ENCODE measurements around the gene FGF21.

FGF21 gene

DNA sequence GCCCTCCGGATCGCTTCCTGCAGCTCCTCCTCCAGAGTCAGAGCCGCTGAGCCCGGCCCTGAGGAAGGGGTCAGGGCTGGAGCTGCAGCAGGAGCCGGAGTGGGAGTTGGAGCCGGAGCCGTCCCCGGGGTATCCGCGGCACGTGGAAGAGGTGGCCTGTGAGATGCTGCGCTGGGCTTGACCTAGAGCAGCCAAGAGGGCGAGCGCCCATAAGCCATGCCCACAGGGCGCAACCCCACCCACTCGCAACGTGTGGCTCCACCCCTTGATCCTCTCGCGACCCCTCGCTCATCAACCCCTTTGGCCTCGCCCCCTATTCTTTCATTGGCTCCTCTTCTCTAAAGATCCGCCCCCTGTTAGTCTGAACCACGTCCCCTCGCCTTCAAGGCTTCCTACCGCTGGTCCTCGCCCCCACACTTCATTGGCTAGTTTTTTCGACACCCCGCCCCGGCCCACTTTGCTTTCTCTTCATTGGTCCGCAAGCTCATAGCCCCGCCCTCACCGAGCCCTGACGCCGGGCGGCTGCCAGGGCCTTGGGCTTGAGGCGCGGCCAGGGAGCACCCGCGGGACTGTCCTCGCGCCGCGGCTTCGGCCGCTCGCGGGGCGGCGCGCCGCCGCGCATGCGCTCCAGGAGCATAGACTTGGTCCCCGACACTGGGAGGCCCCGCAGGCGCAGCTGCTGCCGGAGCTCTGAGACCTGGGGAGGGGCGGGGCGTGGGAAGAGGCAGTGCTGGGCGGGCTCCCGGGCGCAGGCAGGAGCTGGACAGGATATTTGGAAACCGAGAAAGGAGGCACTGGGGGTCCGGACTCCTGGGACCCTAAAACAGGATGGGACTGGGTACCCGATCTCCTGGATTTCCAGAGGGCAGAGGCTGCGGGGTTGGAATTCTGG is 41.2 kb upstream of the FGF21 start:
- ChIA-PET CTCF (interaction anchor here (0.5 to 3.8 kb wide), 13 partner anchors 10 to 384 kb away, joined by 3 to 35 read pairs (median 4); partner anchors contain the start of genes CA11 and RUVBL2), POLR2A (interaction anchor here (0.5 to 2.4 kb wide), 15 partner anchors 9 to 114 kb away, joined by 3 to 15 read pairs (median 4); partner anchors contain the start of genes CA11, RPL18 and SPHK2)
- H3K9me3 ChIP-seq (ENCODE audit: control insufficient read depth, insufficient read depth, low read depth, low read length), result no peaks in the 10 kb centered on the region
- peak overlapping the region; percentile 67 for H3K4me3 ChIP-seq (ENCODE audit: low read depth, low read length)
- H3K4me1 ChIP-seq (ENCODE audit: control insufficient read depth, insufficient read depth, low read length), result peaks cover 13% of the 10 kb centered on the region
- H3K27ac ChIP-seq (ENCODE audit: extremely low read depth, low read depth, low read length), result peak overlapping the region; percentile 67
- H3K36me3 ChIP-seq (ENCODE audit: control insufficient read depth in 2 of 2, insufficient read depth in 1 of 2, low read length in 2 of 2), result no peaks in the 10 kb centered on the region; a peak in 1 of 3 replicates
- peak; percentile 74 for TF ChIP-seq ZBTB17 (tag by site-specific recombination; IDR thresholded peaks at IDR 0.05)
- no peak for TF ChIP-seq ZNF394 (tag by site-specific recombination; IDR thresholded peaks at IDR 0.05; ENCODE audit: borderline replicate concordance)
- TF ChIP-seq ZNF48 (tag by site-specific recombination; IDR thresholded peaks at IDR 0.05), result no peak
- no peak for TF ChIP-seq HOXD13 (CRISPR knock-in tag; IDR thresholded peaks at IDR 0.05; ENCODE audit: borderline replicate concordance)
- TF ChIP-seq ZNF302 (tag by site-specific recombination; IDR thresholded peaks at IDR 0.05; ENCODE audit: low read depth), result no peak
- no peak for TF ChIP-seq ZSCAN16 (tag by site-specific recombination; IDR thresholded peaks at IDR 0.05)
- no peak for TF ChIP-seq ZNF175 (tag by site-specific recombination; IDR thresholded peaks at IDR 0.05)
- TF ChIP-seq, protein P1, sequence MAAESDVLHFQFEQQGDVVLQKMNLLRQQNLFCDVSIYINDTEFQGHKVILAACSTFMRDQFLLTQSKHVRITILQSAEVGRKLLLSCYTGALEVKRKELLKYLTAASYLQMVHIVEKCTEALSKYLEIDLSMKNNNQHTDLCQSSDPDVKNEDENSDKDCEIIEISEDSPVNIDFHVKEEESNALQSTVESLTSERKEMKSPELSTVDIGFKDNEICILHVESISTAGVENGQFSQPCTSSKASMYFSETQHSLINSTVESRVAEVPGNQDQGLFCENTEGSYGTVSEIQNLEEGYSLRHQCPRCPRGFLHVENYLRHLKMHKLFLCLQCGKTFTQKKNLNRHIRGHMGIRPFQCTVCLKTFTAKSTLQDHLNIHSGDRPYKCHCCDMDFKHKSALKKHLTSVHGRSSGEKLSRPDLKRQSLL (tag by site-specific recombination; IDR thresholded peaks at IDR 0.05), result peak; percentile 90
- no peak for TF ChIP-seq SALL2 (tag by site-specific recombination; IDR thresholded peaks at IDR 0.05; ENCODE audit: borderline replicate concordance)
- no peak for TF ChIP-seq ZNF274 (IDR thresholded peaks at IDR 0.05; ENCODE audit: low read length)
- no peak for TF ChIP-seq ZNF274 (tag by site-specific recombination; IDR thresholded peaks at IDR 0.05; ENCODE audit: borderline replicate concordance)
- no peak for TF ChIP-seq ZNF473 (tag by site-specific recombination; IDR thresholded peaks at IDR 0.05)
- TF ChIP-seq ZBTB8A (tag by site-specific recombination; IDR thresholded peaks at IDR 0.05), result peak; percentile 98
- peak; percentile 6; the same call in 1 of the 2 replicates for TF ChIP-seq ZXDB (tag by site-specific recombination; IDR thresholded peaks at IDR 0.05)
- TF ChIP-seq ZFP41 (tag by site-specific recombination; IDR thresholded peaks at IDR 0.05; ENCODE audit: borderline replicate concordance), result no peak
- TF ChIP-seq ZNF223 (tag by site-specific recombination; IDR thresholded peaks at IDR 0.05), result no peak
- TF ChIP-seq, protein P2, sequence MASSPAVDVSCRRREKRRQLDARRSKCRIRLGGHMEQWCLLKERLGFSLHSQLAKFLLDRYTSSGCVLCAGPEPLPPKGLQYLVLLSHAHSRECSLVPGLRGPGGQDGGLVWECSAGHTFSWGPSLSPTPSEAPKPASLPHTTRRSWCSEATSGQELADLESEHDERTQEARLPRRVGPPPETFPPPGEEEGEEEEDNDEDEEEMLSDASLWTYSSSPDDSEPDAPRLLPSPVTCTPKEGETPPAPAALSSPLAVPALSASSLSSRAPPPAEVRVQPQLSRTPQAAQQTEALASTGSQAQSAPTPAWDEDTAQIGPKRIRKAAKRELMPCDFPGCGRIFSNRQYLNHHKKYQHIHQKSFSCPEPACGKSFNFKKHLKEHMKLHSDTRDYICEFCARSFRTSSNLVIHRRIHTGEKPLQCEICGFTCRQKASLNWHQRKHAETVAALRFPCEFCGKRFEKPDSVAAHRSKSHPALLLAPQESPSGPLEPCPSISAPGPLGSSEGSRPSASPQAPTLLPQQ (tag by site-specific recombination; IDR thresholded peaks at IDR 0.05), result 0 out of 2 replicates have a peak, but pooled peaks have one; percentile 7
- TF ChIP-seq EGR2 (tag by site-specific recombination; IDR thresholded peaks at IDR 0.05; ENCODE audit: low read depth), result peak; percentile 67
- peak; percentile 98 for TF ChIP-seq SP2 (tag by site-specific recombination; IDR thresholded peaks at IDR 0.05)
- TF ChIP-seq GLIS1 (tag by site-specific recombination; IDR thresholded peaks at IDR 0.05), result no peak
- no peak for TF ChIP-seq MYNN (tag by site-specific recombination; IDR thresholded peaks at IDR 0.05; ENCODE audit: borderline replicate concordance)
- TF ChIP-seq, protein P3, sequence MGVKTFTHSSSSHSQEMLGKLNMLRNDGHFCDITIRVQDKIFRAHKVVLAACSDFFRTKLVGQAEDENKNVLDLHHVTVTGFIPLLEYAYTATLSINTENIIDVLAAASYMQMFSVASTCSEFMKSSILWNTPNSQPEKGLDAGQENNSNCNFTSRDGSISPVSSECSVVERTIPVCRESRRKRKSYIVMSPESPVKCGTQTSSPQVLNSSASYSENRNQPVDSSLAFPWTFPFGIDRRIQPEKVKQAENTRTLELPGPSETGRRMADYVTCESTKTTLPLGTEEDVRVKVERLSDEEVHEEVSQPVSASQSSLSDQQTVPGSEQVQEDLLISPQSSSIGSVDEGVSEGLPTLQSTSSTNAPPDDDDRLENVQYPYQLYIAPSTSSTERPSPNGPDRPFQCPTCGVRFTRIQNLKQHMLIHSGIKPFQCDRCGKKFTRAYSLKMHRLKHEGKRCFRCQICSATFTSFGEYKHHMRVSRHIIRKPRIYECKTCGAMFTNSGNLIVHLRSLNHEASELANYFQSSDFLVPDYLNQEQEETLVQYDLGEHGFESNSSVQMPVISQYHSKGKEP (tag by site-specific recombination; IDR thresholded peaks at IDR 0.05), result no peak
- no peak for TF ChIP-seq SETDB1 (IDR thresholded peaks at IDR 0.05; ENCODE audit: insufficient read length, low read length)
- no peak for TF ChIP-seq ZNF571 (tag by site-specific recombination; IDR thresholded peaks at IDR 0.05)
- TF ChIP-seq ZNF701 (tag by site-specific recombination; IDR thresholded peaks at IDR 0.05), result no peak
- no peak for TF ChIP-seq ZNF404 (tag by site-specific recombination; IDR thresholded peaks at IDR 0.05)
- TF ChIP-seq ZNF248 (tag by site-specific recombination; IDR thresholded peaks at IDR 0.05), result no peak
- no peak for TF ChIP-seq ZNF76 (tag by site-specific recombination; IDR thresholded peaks at IDR 0.05; ENCODE audit: borderline replicate concordance, low read depth)
- no peak for TF ChIP-seq ZNF138 (tag by site-specific recombination; IDR thresholded peaks at IDR 0.05; ENCODE audit: borderline replicate concordance)
- 0 out of 2 replicates have a peak, but pooled peaks have one; percentile 13 for TF ChIP-seq BCL11A (tag by site-specific recombination; IDR thresholded peaks at IDR 0.05; ENCODE audit: low read depth)
- no peak for TF ChIP-seq TRIM28 (IDR thresholded peaks at IDR 0.05; ENCODE audit: borderline replicate concordance, low read length)
- no peak for TF ChIP-seq ZNF341 (tag by site-specific recombination; IDR thresholded peaks at IDR 0.05; ENCODE audit: low read depth)
- TF ChIP-seq SP3 (tag by site-specific recombination; IDR thresholded peaks at IDR 0.05), result peak; percentile 98
- TF ChIP-seq ZFP3 (tag by site-specific recombination; IDR thresholded peaks at IDR 0.05; ENCODE audit: low read depth), result no peak
- TF ChIP-seq KLF9 (tag by site-specific recombination; IDR thresholded peaks at IDR 0.05; ENCODE audit: low read depth), result peak; percentile 83
- TF ChIP-seq PRDM1 (tag by site-specific recombination; IDR thresholded peaks at IDR 0.05), result no peak
